Neural progenitor cell (in vitro differentiated cells): ENCODE measurements around the gene CDC42EP5.
"Not testable (repeated sequence)": the region's sequence is repeated elsewhere in the genome, so short reads cannot be mapped to it uniquely, and the experiment has no call there.

Experiments used
- EZH2 ChIP-seq: fragments of 200-600 bp; sonication (generic); IDR thresholded peaks from 2 replicates; pipeline ENCODE4 v1.6.1; 2017; ENCODE audit warnings: antibody characterized with exemption, mild to moderate bottlenecking, moderate library complexity
- EZH2phosphoT487 ChIP-seq: fragments of 200-600 bp; sonication (generic); IDR thresholded peaks from 2 replicates; pipeline ENCODE4 v1.6.1; 2017; ENCODE audit warnings: antibody characterized with exemption
- TF ChIP-seq, protein P1 (sequence below): fragments of 200-600 bp; sonication (generic); IDR thresholded peaks from 2 replicates; pipeline ENCODE4 v1.5.1; 2017; ENCODE audit warnings: antibody characterized with exemption, mild to moderate bottlenecking

DNA sequence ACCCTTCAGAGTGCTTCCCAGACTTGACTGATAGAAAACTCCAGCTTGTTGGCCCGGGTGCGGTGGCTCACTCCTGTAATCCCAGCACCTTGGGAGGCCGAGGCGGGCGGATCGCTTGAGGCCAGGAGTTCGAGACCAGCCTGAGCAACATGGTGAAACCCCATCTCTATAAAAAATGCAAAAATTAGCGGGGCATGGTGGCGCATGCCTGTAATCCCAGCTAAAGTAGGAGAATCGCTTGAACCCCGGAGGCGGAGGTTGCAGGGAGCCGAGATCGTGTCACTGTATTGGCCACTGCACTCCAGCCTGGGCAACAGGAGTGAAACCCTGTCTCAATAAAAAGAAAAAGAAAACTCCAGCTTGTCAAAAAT, 7.0 kb downstream of the CDC42EP5 start:
- TF ChIP-seq, protein P1, sequence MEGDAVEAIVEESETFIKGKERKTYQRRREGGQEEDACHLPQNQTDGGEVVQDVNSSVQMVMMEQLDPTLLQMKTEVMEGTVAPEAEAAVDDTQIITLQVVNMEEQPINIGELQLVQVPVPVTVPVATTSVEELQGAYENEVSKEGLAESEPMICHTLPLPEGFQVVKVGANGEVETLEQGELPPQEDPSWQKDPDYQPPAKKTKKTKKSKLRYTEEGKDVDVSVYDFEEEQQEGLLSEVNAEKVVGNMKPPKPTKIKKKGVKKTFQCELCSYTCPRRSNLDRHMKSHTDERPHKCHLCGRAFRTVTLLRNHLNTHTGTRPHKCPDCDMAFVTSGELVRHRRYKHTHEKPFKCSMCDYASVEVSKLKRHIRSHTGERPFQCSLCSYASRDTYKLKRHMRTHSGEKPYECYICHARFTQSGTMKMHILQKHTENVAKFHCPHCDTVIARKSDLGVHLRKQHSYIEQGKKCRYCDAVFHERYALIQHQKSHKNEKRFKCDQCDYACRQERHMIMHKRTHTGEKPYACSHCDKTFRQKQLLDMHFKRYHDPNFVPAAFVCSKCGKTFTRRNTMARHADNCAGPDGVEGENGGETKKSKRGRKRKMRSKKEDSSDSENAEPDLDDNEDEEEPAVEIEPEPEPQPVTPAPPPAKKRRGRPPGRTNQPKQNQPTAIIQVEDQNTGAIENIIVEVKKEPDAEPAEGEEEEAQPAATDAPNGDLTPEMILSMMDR = not testable (repeated sequence)
- not testable (repeated sequence) for TF ChIP-seq EZH2, EZH2phosphoT487
